A549 (cell line): Measurements from ENCODE around the gene SLC24A3. TPM values are rescaled to one million over a fixed set of nuclear protein-coding genes. Genes with fewer than 3 reads are reported as not detected.

Experiments used
- ATAC-seq, 2 experiments: fragments of 200-7000 bp in 1 of 2; fragments of >200 bp in 1 of 2; cut with Nextera tagmentation in 1 of 2; cut with Tn5 transposase in 1 of 2; 3 replicates each; pipeline versions ENCODE4 v1.8.0 to v1.9.1; 2018 to 2020; ENCODE audit warnings: mild to moderate bottlenecking in 1 of 2, moderate library complexity in 1 of 2
- CTCF ChIA-PET: fragments of 300-600 bp; sonication (Branson Sonifier 250); formaldehyde crosslinking; extraction: SDS; loops from one replicate; lab custom pipeline; 2021; ENCODE audit warnings: antibody characterized with exemption, inconsistent platforms; lab: Yijun Ruan, JAX
- POLR2A ChIA-PET: fragments of 350-600 bp; formaldehyde crosslinking; extraction: SDS; loops from one replicate; lab custom pipeline; 2021; ENCODE audit warnings: antibody characterized with exemption, inconsistent platforms; lab: Yijun Ruan, JAX
- DNase-seq, 2 experiments: peaks; one replicate each; pipeline versions ENCODE4 v3.0.0 to v3.0.0-alpha.2; 2011 to 2016; ENCODE audit warnings: low read depth in 1 of 2, low spot score in 1 of 2
- FAIRE-seq: peaks from 2 replicates; lab custom pipeline; 2011; peaks lifted over from hg19 to GRCh38; lab: Jason Lieb, UNC
- H3K27ac ChIP-seq, 2 experiments: fragments of >200 bp; sonication (Bioruptor Twin); formaldehyde crosslinking; 3 replicates each; pipeline ENCODE4 v1.5.1; 2016 to 2017
- H3K4me1 ChIP-seq: fragments of >200 bp; sonication (Bioruptor Twin); formaldehyde crosslinking; 3 replicates; pipeline ENCODE4 v1.6.1; 2016
- H3K4me2 ChIP-seq: fragments of >200 bp; sonication (Bioruptor Twin); formaldehyde crosslinking; 3 replicates; pipeline ENCODE4 v1.6.1; 2016
- H3K4me3 ChIP-seq: fragments of >200 bp; sonication (Bioruptor Twin); formaldehyde crosslinking; 3 replicates; pipeline ENCODE4 v1.5.1; 2016
- H3K9me3 ChIP-seq: fragments of >200 bp; sonication (Bioruptor Twin); formaldehyde crosslinking; 3 replicates; pipeline ENCODE4 v1.6.1; 2016
- BHLHE40 ChIP-seq: IDR thresholded peaks from 2 replicates; pipeline ENCODE4 v1.6.1; 2012; ENCODE audit warnings: low read depth, low read length, inconsistent platforms
- CBX8 ChIP-seq: fragments of 200-600 bp; sonication (generic); IDR thresholded peaks from 2 replicates; pipeline ENCODE4 v1.6.1; 2016
- CEBPB ChIP-seq, 2 experiments: fragments of >200 bp in 1 of 2; sonication (Bioruptor Twin) in 1 of 2; formaldehyde crosslinking in 1 of 2; IDR thresholded peaks; 2 replicates each; pipeline ENCODE4 v1.6.1; 2012 to 2016
- CHD4 ChIP-seq: fragments of 200-600 bp; sonication (generic); IDR thresholded peaks from 2 replicates; pipeline ENCODE4 v1.6.1; 2016; ENCODE audit warnings: antibody characterized with exemption, mild to moderate bottlenecking, borderline replicate concordance
- EHF ChIP-seq: fragments of 250-450 bp; sonication (Bioruptor Pico); IDR thresholded peaks from 2 replicates; pipeline ENCODE4 v1.5.0; 2020; ENCODE audit warnings: mild to moderate bottlenecking
- EP300 ChIP-seq, 2 experiments: fragments of >200 bp; sonication (Bioruptor Twin); formaldehyde crosslinking; IDR thresholded peaks; 2 replicates in 1 of 2; 3 replicates in 1 of 2; pipeline ENCODE4 v1.6.1; 2016 to 2017
- ESRRA ChIP-seq: fragments of 150-350 bp; IDR thresholded peaks from 2 replicates; pipeline ENCODE4 v1.6.1; 2014; ENCODE audit warnings: mild to moderate bottlenecking, low read length, borderline replicate concordance
- FOSL2 ChIP-seq, 2 experiments: fragments of 450-650 bp in 1 of 2; fragments of >200 bp in 1 of 2; sonication (Bioruptor Twin) in 1 of 2; formaldehyde crosslinking; IDR thresholded peaks; 2 replicates each; pipeline versions ENCODE4 v1.5.0 to v1.6.1; 2016 to 2020; ENCODE audit warnings: mild to moderate bottlenecking in 1 of 2, moderate library complexity in 1 of 2
- FOXS1 ChIP-seq: fragments of 250-450 bp; sonication (Bioruptor Pico); IDR thresholded peaks from 2 replicates; pipeline ENCODE4 v1.5.0; 2020; ENCODE audit warnings: mild to moderate bottlenecking, moderate library complexity
- HDAC2 ChIP-seq: fragments of 200-600 bp; sonication (generic); IDR thresholded peaks from 2 replicates; pipeline ENCODE4 v1.6.1; 2016
- HEYL ChIP-seq: fragments of 250-450 bp; sonication (Bioruptor Pico); IDR thresholded peaks from 2 replicates; pipeline ENCODE4 v1.8.0; 2021; ENCODE audit warnings: mild to moderate bottlenecking, moderate library complexity
- HOXB5 ChIP-seq: fragments of 250-450 bp; sonication (Bioruptor Pico); IDR thresholded peaks from 2 replicates; pipeline ENCODE4 v1.5.0; 2020; ENCODE audit warnings: mild to moderate bottlenecking, moderate library complexity
- JUN ChIP-seq, 2 experiments: fragments of >200 bp; sonication (Bioruptor Twin); formaldehyde crosslinking; IDR thresholded peaks; 2 replicates in 1 of 2; 3 replicates in 1 of 2; pipeline ENCODE4 v1.6.1; 2016 to 2017
- JUNB ChIP-seq: fragments of >200 bp; sonication (Bioruptor Twin); formaldehyde crosslinking; IDR thresholded peaks from 2 replicates; pipeline ENCODE4 v1.6.1; 2016
- KDM1A ChIP-seq: fragments of 200-600 bp; sonication (generic); IDR thresholded peaks from 2 replicates; pipeline ENCODE4 v1.6.1; 2016; ENCODE audit warnings: low read depth, mild to moderate bottlenecking
- MAZ ChIP-seq: fragments of 150-350 bp; IDR thresholded peaks from 2 replicates; pipeline ENCODE4 v1.6.1; 2014; ENCODE audit warnings: antibody characterized with exemption, low read depth, low read length, borderline replicate concordance
- MYC ChIP-seq: IDR thresholded peaks from 2 replicates; pipeline ENCODE4 v1.6.1; 2012; ENCODE audit warnings: mild to moderate bottlenecking, inconsistent platforms, low read length, improper control_type of control experiment, borderline replicate concordance
- NFE2L2 ChIP-seq: fragments of 150-350 bp; conservative IDR thresholded peaks from 2 replicates; pipeline ENCODE4 v1.6.1; 2014; ENCODE audit warnings: low read length
- NR3C1 ChIP-seq: fragments of >200 bp; sonication (Bioruptor Twin); formaldehyde crosslinking; IDR thresholded peaks from 3 replicates; pipeline ENCODE4 v1.6.1; 2017
- POLR2A ChIP-seq: IDR thresholded peaks from 2 replicates; pipeline ENCODE4 v1.6.1; 2012; ENCODE audit warnings: mild to moderate bottlenecking, low read length
- RARB ChIP-seq: fragments of 250-450 bp; sonication (Bioruptor Pico); IDR thresholded peaks from 2 replicates; pipeline ENCODE4 v1.8.0; 2021; ENCODE audit warnings: mild to moderate bottlenecking, moderate library complexity
- RCOR1 ChIP-seq: fragments of 150-350 bp; IDR thresholded peaks from 2 replicates; pipeline ENCODE4 v1.6.1; 2014; ENCODE audit warnings: antibody characterized with exemption, low read length, low read depth
- SMC3 ChIP-seq: fragments of >200 bp; sonication (Bioruptor Twin); formaldehyde crosslinking; IDR thresholded peaks from 3 replicates; pipeline ENCODE4 v1.6.1; 2018; ENCODE audit warnings: inconsistent platforms
- TP53 ChIP-seq: fragments of 250-450 bp; sonication (Bioruptor Pico); IDR thresholded peaks from 2 replicates; pipeline ENCODE4 v1.5.0; 2021; ENCODE audit warnings: mild to moderate bottlenecking, moderate library complexity
- ZC3H11A ChIP-seq: fragments of 450-650 bp; IDR thresholded peaks from 2 replicates; pipeline ENCODE4 v1.6.1; 2014; ENCODE audit warnings: antibody characterized with exemption, mild to moderate bottlenecking
- WGBS: methylation state at CpG from one replicate; pipeline ENCODE4 v1.1.6; 2017; ENCODE audit errors: missing lambda C conversion rate; 5-methylcytosine and 5-hydroxymethylcytosine counted together
- polyA plus RNA-seq, 4 experiments: library from polyadenylated mRNA; depleted of rRNA in 3 of 4; stranded (reverse); fragments of >200 nt; fragmentation: RNase III in 1 of 4; extraction: RNeasy Plus Mini Kit Qiagen cat#74134 plus additional on column Dnase treatment in 1 of 4; gene quantifications; 2 replicates in 3 of 4; 3 replicates in 1 of 4; pipeline ENCODE4 v1.2.3, GENCODE V29; 2011 to 2017
- TF ChIP-seq, protein P1 (sequence below): fragments of 250-450 bp; sonication (Bioruptor Pico); IDR thresholded peaks from 2 replicates; pipeline ENCODE4 v1.5.0; 2020; ENCODE audit warnings: low read depth, mild to moderate bottlenecking, moderate library complexity
- TF ChIP-seq, protein P2 (sequence below): fragments of 150-350 bp; IDR thresholded peaks from 2 replicates; pipeline ENCODE4 v1.6.1; 2014; ENCODE audit warnings: low read depth, mild to moderate bottlenecking, low read length
- TF ChIP-seq, protein P3 (sequence below): fragments of >200 bp; sonication (Bioruptor Twin); formaldehyde crosslinking; IDR thresholded peaks from 2 replicates; pipeline ENCODE4 v1.6.1; 2016
- TF ChIP-seq, protein P4 (sequence below): fragments of 250-450 bp; sonication (Bioruptor Pico); IDR thresholded peaks from 2 replicates; pipeline ENCODE4 v1.5.0; 2021; ENCODE audit warnings: mild to moderate bottlenecking, moderate library complexity, borderline replicate concordance
- TF ChIP-seq, protein P5 (sequence below): fragments of 450-650 bp; IDR thresholded peaks from 2 replicates; pipeline ENCODE4 v1.6.1; 2014; ENCODE audit warnings: antibody characterized with exemption

SLC24A3 gene
- polyA plus RNA-seq, 2 of the 4 experiments (the other 2 are of a cell fraction) = 0.08 TPM; not detected in 1

DNA sequence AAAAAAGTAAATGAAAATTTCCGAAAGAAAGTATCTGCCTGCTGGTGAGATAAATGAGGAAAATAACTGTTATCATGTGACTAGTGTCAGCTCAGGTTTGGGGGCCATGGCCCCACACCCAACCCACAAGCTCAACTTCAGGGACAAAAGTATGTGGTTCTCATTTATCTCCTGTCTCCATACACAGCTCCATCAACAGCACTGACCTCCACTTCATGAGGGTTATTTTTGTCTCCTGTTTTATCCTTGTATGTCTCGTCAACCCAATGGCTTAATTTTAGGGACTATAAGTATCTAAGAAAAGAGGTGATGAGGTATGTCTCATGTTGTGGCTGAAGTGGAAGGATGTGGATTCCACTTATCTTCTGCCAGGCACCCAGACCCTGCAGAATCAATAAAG is 274.0 kb downstream of the SLC24A3 start:
- H3K9me3 ChIP-seq = no peaks in the 10 kb centered on the region
- ATAC-seq (no peak), FAIRE-seq (no peak)

DNA sequence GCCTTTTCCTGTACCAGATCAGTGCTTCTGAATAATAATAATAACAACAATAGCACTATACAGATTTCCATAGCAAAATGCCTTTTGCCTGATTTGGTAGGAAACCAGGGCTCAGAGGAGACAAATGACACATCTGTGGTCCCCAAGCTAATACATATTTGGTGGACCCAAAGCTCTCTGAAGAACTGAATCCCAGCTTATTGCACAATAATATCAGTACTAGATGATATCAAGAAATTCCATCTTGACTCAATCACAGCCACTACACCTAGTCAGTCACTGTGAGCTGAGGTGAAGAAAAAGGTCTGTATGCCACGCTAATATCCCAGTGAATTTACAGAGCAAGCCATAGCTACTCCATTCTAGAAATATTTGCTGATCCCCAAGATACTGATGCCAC is 275.0 kb downstream of the SLC24A3 start:
- WGBS = 10% methylated on average over 1 of the region's 1 CpG
- no peak for DNase-seq
- no peak for FAIRE-seq
- H3K4me3 ChIP-seq = no peak overlapping the region
- H3K4me1 ChIP-seq = no peaks in the 10 kb centered on the region
- H3K4me2 ChIP-seq = no peak overlapping the region
- H3K9me3 ChIP-seq = no peaks in the 10 kb centered on the region
- TF ChIP-seq TP53 (CRISPR knock-in tag) = no peak
- no peak for TF ChIP-seq FOXS1 (CRISPR knock-in tag)
- no peak for TF ChIP-seq POLR2A
- no peak for TF ChIP-seq MYC
- TF ChIP-seq EHF (CRISPR knock-in tag) = no peak
- TF ChIP-seq KDM1A = no peak
- TF ChIP-seq JUN (IDR thresholded peaks at IDR 0.05) = no peak
- no peak for TF ChIP-seq RARB (CRISPR knock-in tag)
- no peak for TF ChIP-seq SMC3
- no peak for TF ChIP-seq NFE2L2
- no peak for ATAC-seq
- no peak overlapping the region for H3K27ac ChIP-seq
- CTCF ChIA-PET = interaction anchor here (1.1 kb wide), 1 partner anchor 9 kb away, joined by 3 read pairs; no protein-coding TSS in a partner anchor
- POLR2A ChIA-PET = no interaction called here

More for the DNA sequence above, 274.0 kb downstream of the SLC24A3 start:
- WGBS = 13% methylated on average over 2 of the region's 2 CpGs
- no peak overlapping the region for H3K27ac ChIP-seq
- ChIA-PET CTCF (no interaction called here), POLR2A (no interaction called here)
- H3K4me2 ChIP-seq = no peak overlapping the region
- TF ChIP-seq MAZ (no peak), CEBPB (IDR thresholded peaks at IDR 0.05) (no peak), NR3C1 (no peak), ZC3H11A (no peak), BHLHE40 (no peak), RCOR1 (no peak)
- TF ChIP-seq, protein P1, sequence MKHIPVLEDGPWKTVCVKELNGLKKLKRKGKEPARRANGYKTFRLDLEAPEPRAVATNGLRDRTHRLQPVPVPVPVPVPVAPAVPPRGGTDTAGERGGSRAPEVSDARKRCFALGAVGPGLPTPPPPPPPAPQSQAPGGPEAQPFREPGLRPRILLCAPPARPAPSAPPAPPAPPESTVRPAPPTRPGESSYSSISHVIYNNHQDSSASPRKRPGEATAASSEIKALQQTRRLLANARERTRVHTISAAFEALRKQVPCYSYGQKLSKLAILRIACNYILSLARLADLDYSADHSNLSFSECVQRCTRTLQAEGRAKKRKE (CRISPR knock-in tag) = no peak
- TF ChIP-seq, protein P2, sequence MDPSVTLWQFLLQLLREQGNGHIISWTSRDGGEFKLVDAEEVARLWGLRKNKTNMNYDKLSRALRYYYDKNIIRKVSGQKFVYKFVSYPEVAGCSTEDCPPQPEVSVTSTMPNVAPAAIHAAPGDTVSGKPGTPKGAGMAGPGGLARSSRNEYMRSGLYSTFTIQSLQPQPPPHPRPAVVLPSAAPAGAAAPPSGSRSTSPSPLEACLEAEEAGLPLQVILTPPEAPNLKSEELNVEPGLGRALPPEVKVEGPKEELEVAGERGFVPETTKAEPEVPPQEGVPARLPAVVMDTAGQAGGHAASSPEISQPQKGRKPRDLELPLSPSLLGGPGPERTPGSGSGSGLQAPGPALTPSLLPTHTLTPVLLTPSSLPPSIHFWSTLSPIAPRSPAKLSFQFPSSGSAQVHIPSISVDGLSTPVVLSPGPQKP = no peak
- H3K4me3 ChIP-seq = no peak overlapping the region
- DNase-seq = no peak
- H3K4me1 ChIP-seq = no peaks in the 10 kb centered on the region

DNA sequence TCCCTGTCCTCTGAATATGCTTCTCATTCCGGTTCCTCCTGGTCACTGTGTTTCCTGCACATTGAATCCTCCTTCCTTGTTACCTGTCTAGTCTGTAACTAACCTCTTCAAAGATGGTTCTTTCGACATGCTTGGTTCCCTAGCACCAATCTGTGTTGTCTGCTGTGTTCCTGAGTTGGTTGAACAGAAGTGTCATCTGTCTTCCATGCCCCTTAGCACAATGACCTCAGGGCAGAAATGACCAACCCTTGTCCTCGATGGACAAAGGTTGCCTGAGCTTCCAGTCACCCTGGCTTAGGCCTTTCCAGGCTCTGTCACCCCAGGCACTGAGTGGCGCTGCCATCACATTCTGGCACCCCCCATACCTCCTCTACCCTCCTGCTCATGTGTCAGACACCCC is 278.8 kb downstream of the SLC24A3 start:
- Histone ChIP-seq H3K27ac (no peak overlapping the region), H3K4me1 (no peaks in the 10 kb centered on the region), H3K9me3 (no peaks in the 10 kb centered on the region), H3K4me3 (no peak overlapping the region), H3K4me2 (no peak overlapping the region)
- TF ChIP-seq, protein P2 = no peak
- TF ChIP-seq HOXB5 (CRISPR knock-in tag) (no peak), HEYL (no peak), SMC3 (no peak), MYC (no peak), CHD4 (no peak), CBX8 (no peak), HDAC2 (no peak), FOSL2 (IDR thresholded peaks at IDR 0.05) (no peak), FOSL2 (CRISPR knock-in tag; IDR thresholded peaks at IDR 0.05) (no peak), ESRRA (no peak), RCOR1 (no peak), EP300 (IDR thresholded peaks at IDR 0.05) (no peak), JUNB (no peak)
- TF ChIP-seq, protein P3, sequence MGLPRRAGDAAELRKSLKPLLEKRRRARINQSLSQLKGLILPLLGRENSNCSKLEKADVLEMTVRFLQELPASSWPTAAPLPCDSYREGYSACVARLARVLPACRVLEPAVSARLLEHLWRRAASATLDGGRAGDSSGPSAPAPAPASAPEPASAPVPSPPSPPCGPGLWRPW = no peak
- TF ChIP-seq, protein P4, sequence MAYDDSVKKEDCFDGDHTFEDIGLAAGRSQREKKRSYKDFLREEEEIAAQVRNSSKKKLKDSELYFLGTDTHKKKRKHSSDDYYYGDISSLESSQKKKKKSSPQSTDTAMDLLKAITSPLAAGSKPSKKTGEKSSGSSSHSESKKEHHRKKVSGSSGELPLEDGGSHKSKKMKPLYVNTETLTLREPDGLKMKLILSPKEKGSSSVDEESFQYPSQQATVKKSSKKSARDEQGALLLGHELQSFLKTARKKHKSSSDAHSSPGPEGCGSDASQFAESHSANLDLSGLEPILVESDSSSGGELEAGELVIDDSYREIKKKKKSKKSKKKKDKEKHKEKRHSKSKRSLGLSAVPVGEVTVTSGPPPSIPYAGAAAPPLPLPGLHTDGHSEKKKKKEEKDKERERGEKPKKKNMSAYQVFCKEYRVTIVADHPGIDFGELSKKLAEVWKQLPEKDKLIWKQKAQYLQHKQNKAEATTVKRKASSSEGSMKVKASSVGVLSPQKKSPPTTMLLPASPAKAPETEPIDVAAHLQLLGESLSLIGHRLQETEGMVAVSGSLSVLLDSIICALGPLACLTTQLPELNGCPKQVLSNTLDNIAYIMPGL = no peak
- TF ChIP-seq, protein P5, sequence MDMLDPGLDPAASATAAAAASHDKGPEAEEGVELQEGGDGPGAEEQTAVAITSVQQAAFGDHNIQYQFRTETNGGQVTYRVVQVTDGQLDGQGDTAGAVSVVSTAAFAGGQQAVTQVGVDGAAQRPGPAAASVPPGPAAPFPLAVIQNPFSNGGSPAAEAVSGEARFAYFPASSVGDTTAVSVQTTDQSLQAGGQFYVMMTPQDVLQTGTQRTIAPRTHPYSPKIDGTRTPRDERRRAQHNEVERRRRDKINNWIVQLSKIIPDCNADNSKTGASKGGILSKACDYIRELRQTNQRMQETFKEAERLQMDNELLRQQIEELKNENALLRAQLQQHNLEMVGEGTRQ = no peak
- no peak for DNase-seq
- 0% methylated on average over 4 of the region's 4 CpGs for WGBS
- CTCF ChIA-PET = no interaction called here
- POLR2A ChIA-PET = no interaction called here
- FAIRE-seq = no peak
- no peak for ATAC-seq
